HCT116 (cell line): ENCODE measurements around the gene FEZF1. TPM values are rescaled to one million over a fixed set of nuclear protein-coding genes. Genes with fewer than 3 reads are reported as not detected.

Experiments
- ATAC-seq: fragments of 200-7000 bp; cut with Tn5 transposase; 2 replicates; pipeline ENCODE4 v1.9.1; 2020; ENCODE audit warnings: mild to moderate bottlenecking, moderate library complexity
- BruUV-seq: library from RNA; stranded (reverse); fragments of 400-500 nt; replicated peaks from 2 replicates; lab custom pipeline; 2021; lab: Mats Ljungman, UMichigan
- CTCF ChIA-PET: fragments of 300-600 bp; sonication (Branson Sonifier 250); formaldehyde crosslinking; loops from one replicate; lab custom pipeline; 2021; ENCODE audit warnings: antibody characterized with exemption; lab: Charles Lee
- POLR2A ChIA-PET: fragments of 300-600, 350-600 bp; sonication (Branson Sonifier 250); formaldehyde crosslinking; loops from one replicate; lab custom pipeline; 2021; ENCODE audit warnings: antibody characterized with exemption; lab: Charles Lee
- RAD21 ChIA-PET, 2 experiments: fragments of 300-600 bp; sonication (Branson Sonifier 250); formaldehyde crosslinking; loops; one replicate each; lab custom pipeline; 2023; ENCODE audit warnings: low total read pairs in 2 of 2; ENCODE audit not compliant: uncharacterized antibody in 2 of 2, unreplicated experiment in 2 of 2, low non-redundant PET in 1 of 2; lab: Charles Lee
- DNase-seq: peaks from one replicate; pipeline ENCODE4 v3.0.0-alpha.2; 2010; ENCODE audit warnings: low read depth, low spot score
- H2AFZ ChIP-seq: fragments of 200-600 bp; shearing (Covaris generic), sonication (generic); 2 replicates; pipeline ENCODE4 v1.6.1; 2017; ENCODE audit warnings: low read depth, mixed run types, mixed read lengths, antibody characterized with exemption, low read length; ENCODE audit not compliant: poor library complexity, severe bottlenecking
- H3K27ac ChIP-seq: 2 replicates; pipeline ENCODE4 v1.5.1; 2012; ENCODE audit warnings: low read depth, low read length
- H3K27me3 ChIP-seq: fragments of 200-600 bp; sonication (generic); 2 replicates; pipeline ENCODE4 v1.6.1; 2016; ENCODE audit warnings: mixed run types, low read length, mixed read lengths; ENCODE audit not compliant: insufficient read depth
- H3K36me3 ChIP-seq, 2 experiments: fragments of 200-500 bp in 1 of 2; fragments of 200-600 bp in 1 of 2; sonication (Bioruptor generic) in 1 of 2; sonication (generic) in 1 of 2; 2 replicates each; pipeline versions ENCODE4 v1.5.1 to v1.6.1; 2014 to 2016; ENCODE audit warnings: low read length in 2 of 2, inconsistent platforms in 1 of 2, mixed read lengths in 1 of 2, mixed run types in 1 of 2; ENCODE audit not compliant: insufficient read depth in 2 of 2, control insufficient read depth in 1 of 2
- H3K4me1 ChIP-seq, 2 experiments: fragments of 200-600 bp in 1 of 2; sonication (generic) in 1 of 2; 2 replicates each; pipeline versions ENCODE4 v1.5.1 to v1.6.1; 2012 to 2017; ENCODE audit warnings: low read length in 2 of 2, inconsistent platforms in 1 of 2, mild to moderate bottlenecking in 1 of 2, mixed read lengths in 1 of 2, mixed run types in 1 of 2, moderate library complexity in 1 of 2; ENCODE audit not compliant: insufficient read depth in 2 of 2, control insufficient read depth in 1 of 2
- H3K4me2 ChIP-seq: fragments of 200-600 bp; sonication (generic); 2 replicates; pipeline ENCODE4 v1.6.1; 2017; ENCODE audit warnings: mixed run types, low read length, mixed read lengths
- H3K4me3 ChIP-seq, 2 experiments: fragments of 200-600 bp in 1 of 2; sonication (generic) in 1 of 2; replicated peaks in 1 of 2; 2 replicates each; pipeline ENCODE4 v1.5.1; 2011 to 2016; ENCODE audit warnings: low read length in 2 of 2, control low read depth in 1 of 2, low read depth in 1 of 2, mild to moderate bottlenecking in 1 of 2, mixed read lengths in 1 of 2, mixed run types in 1 of 2
- H3K79me2 ChIP-seq: fragments of 200-600 bp; sonication (generic); 2 replicates; pipeline ENCODE4 v1.6.1; 2017; ENCODE audit warnings: mild to moderate bottlenecking, mixed run types, low read length, moderate library complexity, mixed read lengths; ENCODE audit not compliant: insufficient read depth
- H3K9ac ChIP-seq: fragments of 200-600 bp; sonication (generic); 2 replicates; pipeline ENCODE4 v1.6.1; 2016; ENCODE audit warnings: low read length, mixed read lengths
- H3K9me2 ChIP-seq: fragments of 200-600 bp; sonication (generic), shearing (Covaris generic); 2 replicates; pipeline ENCODE4 v1.6.1; 2017; ENCODE audit warnings: mixed run types, mild to moderate bottlenecking, moderate library complexity; ENCODE audit not compliant: insufficient read depth
- H3K9me3 ChIP-seq, 2 experiments: fragments of 200-500 bp in 1 of 2; fragments of 200-600 bp in 1 of 2; sonication (Bioruptor generic) in 1 of 2; sonication (generic) in 1 of 2; 2 replicates each; pipeline ENCODE4 v1.6.1; 2014 to 2017; ENCODE audit warnings: low read length in 2 of 2, mixed read lengths in 2 of 2, inconsistent platforms in 1 of 2, low read depth in 1 of 2, mild to moderate bottlenecking in 1 of 2, mixed run types in 1 of 2, moderate library complexity in 1 of 2; ENCODE audit not compliant: control insufficient read depth in 1 of 2, insufficient read depth in 1 of 2
- H4K20me1 ChIP-seq: fragments of 200-600 bp; sonication (generic), shearing (Covaris generic); 2 replicates; pipeline ENCODE4 v1.6.1; 2017; ENCODE audit warnings: mixed run types, mild to moderate bottlenecking, moderate library complexity; ENCODE audit not compliant: insufficient read depth
- ATF3 ChIP-seq: IDR thresholded peaks from 2 replicates; pipeline ENCODE4 v1.6.1; 2012
- JUND ChIP-seq: IDR thresholded peaks from 2 replicates; pipeline ENCODE4 v1.6.1; 2012
- RAD21 ChIP-seq: IDR thresholded peaks from 2 replicates; pipeline ENCODE4 v1.6.1; 2012; ENCODE audit warnings: low read depth, mild to moderate bottlenecking
- YY1 ChIP-seq: IDR thresholded peaks from 2 replicates; pipeline ENCODE4 v1.6.1; 2011; ENCODE audit warnings: low read length, low read depth, moderate library complexity, mild to moderate bottlenecking; ENCODE audit not compliant: insufficient replicate concordance; ENCODE audit errors: extremely low read depth
- ZNF274 ChIP-seq: fragments of 200-500 bp; sonication (Bioruptor generic); IDR thresholded peaks from 2 replicates; pipeline ENCODE4 v1.6.1; 2014; ENCODE audit warnings: mild to moderate bottlenecking, low read depth, low read length, inconsistent platforms
- intact Hi-C: fragments of 100-400 bp; cut with micrococcal nuclease; formaldehyde crosslinking; loops from 2 replicates; pipeline ENCODE4 v1.10.0; 2022
- total RNA-seq: library from RNA; stranded (reverse); gene quantifications from one replicate; pipeline ENCODE4 v1.2.1, GENCODE V29; 2021; ENCODE audit not compliant: unreplicated experiment

FEZF1 gene
- total RNA-seq, 1 experiment from 2014 or later = 0.37 TPM

- Histone ChIP-seq H3K4me3 (no peak overlapping the region), H3K9me3 (no peaks in the 10 kb centered on the region), H3K36me3 (no peaks in the 10 kb centered on the region), H3K27ac (no peak overlapping the region), H4K20me1 (no peaks in the 10 kb centered on the region), H3K9me2 (no peaks in the 10 kb centered on the region), H2AFZ (no peak overlapping the region), H3K4me1 (peaks cover 0 to 12% of the 10 kb centered on the region in 2 experiments; a peak in 3 of 4 replicates), H3K9ac (no peak overlapping the region), H3K27me3 (no peaks in the 10 kb centered on the region), H3K4me2 (no peak overlapping the region), H3K79me2 (no peaks in the 10 kb centered on the region)
- DNase-seq (no peak), ATAC-seq (no peak)
- ChIA-PET POLR2A (no interaction called here), RAD21 (no interaction called here), CTCF (no interaction called here)
- TF ChIP-seq ZNF274 = no peak
- BruUV-seq = no TSS peak
- intact Hi-C loops = no loop called here
Observed at GRCh38 chr7:122302761-122303530, 1.6 kb downstream of the FEZF1 start.

GRCh38 chr7:122301858-122302760, 2.4 kb downstream of the FEZF1 start:
- POLR2A ChIA-PET = no interaction called here
- DNase-seq = no peak
- Histone ChIP-seq H3K79me2 (no peaks in the 10 kb centered on the region), H3K36me3 (no peaks in the 10 kb centered on the region), H3K4me2 (no peak overlapping the region), H3K9me2 (no peaks in the 10 kb centered on the region), H3K9me3 (no peaks in the 10 kb centered on the region), H3K27ac (no peak overlapping the region), H3K4me1 (peaks cover 0 to 12% of the 10 kb centered on the region in 2 experiments; a peak in 3 of 4 replicates), H3K9ac (no peak overlapping the region), H3K27me3 (no peaks in the 10 kb centered on the region), H4K20me1 (no peaks in the 10 kb centered on the region), H3K4me3 (no peak overlapping the region), H2AFZ (no peak overlapping the region)
- no peak for ATAC-seq
- intact Hi-C loops = no loop called here
- TF ChIP-seq JUND = no peak
- no peak for TF ChIP-seq YY1
- TF ChIP-seq ATF3 = no peak
- no peak for TF ChIP-seq RAD21
- CTCF ChIA-PET = no interaction called here
- RAD21 ChIA-PET = no interaction called here
- no TSS peak for BruUV-seq
